Right atrium auricular region (tissue), 2 donors: ENCODE measurements around the gene TLCD3B. TPM values are rescaled to one million over a fixed set of nuclear protein-coding genes. Genes with fewer than 3 reads are reported as not detected.

Experiments used
- DNase-seq: peaks from one replicate; pipeline ENCODE4 v3.0.0-alpha.2; 2019; ENCODE audit warnings: low spot score
- H3K27ac ChIP-seq, 2 donors: fragments of 200-600 bp; sonication (generic); 1 replicate in 1 of 2; 2 replicates in 1 of 2; pipeline ENCODE4 v1.5.1; 2016 to 2019
- H3K27me3 ChIP-seq, 2 donors: fragments of 200-600 bp; sonication (generic); one replicate each; pipeline versions ENCODE4 v1.5.1 to v1.6.0; 2017 to 2019
- H3K36me3 ChIP-seq: fragments of 200-600 bp; sonication (generic); one replicate; pipeline ENCODE4 v1.5.1; 2016
- H3K4me1 ChIP-seq, 2 donors: fragments of 200-600 bp; sonication (generic); one replicate each; pipeline versions ENCODE4 v1.5.1 to v1.6.0; 2017 to 2019
- H3K4me3 ChIP-seq, 2 donors: fragments of 200-600 bp; sonication (generic); 1 replicate in 1 of 2; 2 replicates in 1 of 2; pipeline ENCODE4 v1.5.1; 2017 to 2019; ENCODE audit warnings: mild to moderate bottlenecking in 1 of 2, moderate library complexity in 1 of 2
- H3K9me3 ChIP-seq, 2 donors: fragments of 200-600 bp; sonication (generic); one replicate each; pipeline ENCODE4 v1.5.1; 2019
- CTCF ChIP-seq, 2 donors: fragments of 200-600 bp; sonication (generic); IDR thresholded peaks; one replicate each; pipeline ENCODE4 v1.5.1; 2019; ENCODE audit warnings: antibody characterized with exemption in 2 of 2
- total RNA-seq, 2 donors: library from RNA; depleted of rRNA; stranded (reverse); fragments of >200 nt; gene quantifications; one replicate each; pipeline ENCODE4 v1.1.0, GENCODE V29; 2016

TLCD3B gene
- total RNA-seq, 2 donors from 2014 or later = not detected

- Histone ChIP-seq H3K36me3 (peaks cover 86% of the 10 kb centered on the region), H3K4me3 (no peak overlapping the region), H3K27ac (no peak overlapping the region), H3K4me1 (peaks cover 0 to 8% of the 10 kb centered on the region in 2 donors), H3K27me3 (no peaks in the 10 kb centered on the region), H3K9me3 (no peaks in the 10 kb centered on the region)
- no peak for TF ChIP-seq CTCF (IDR thresholded peaks at IDR 0.05)
- no peak for DNase-seq
Measured at GRCh38 chr16:29989111-29989858, 41.8 kb downstream of the TLCD3B start.

- TF ChIP-seq CTCF (IDR thresholded peaks at IDR 0.05) = no peak
- Histone ChIP-seq H3K4me1 (peaks cover 0 to 3% of the 10 kb centered on the region in 2 donors), H3K4me3 (no peak overlapping the region), H3K27ac (no peak overlapping the region), H3K9me3 (no peaks in the 10 kb centered on the region), H3K27me3 (no peaks in the 10 kb centered on the region), H3K36me3 (peaks cover 92% of the 10 kb centered on the region)
- DNase-seq = no peak
Measured at GRCh38 chr16:29988346-29989075, 42.6 kb downstream of the TLCD3B start.

- DNase-seq = no peak
- peaks cover 0 to 3% of the 10 kb centered on the region in 2 donors for H3K4me1 ChIP-seq
- H3K4me3 ChIP-seq = no peak overlapping the region
- no peak overlapping the region for H3K27ac ChIP-seq
- H3K9me3 ChIP-seq = no peaks in the 10 kb centered on the region
- TF ChIP-seq CTCF (IDR thresholded peaks at IDR 0.05) = no peak
- H3K36me3 ChIP-seq = peaks cover 92% of the 10 kb centered on the region
- no peaks in the 10 kb centered on the region for H3K27me3 ChIP-seq
Measured at GRCh38 chr16:29987371-29988085, 43.5 kb downstream of the TLCD3B start.

GRCh38 chr16:29986931-29987330 is 44.1 kb downstream of the TLCD3B start:
- DNase-seq = no peak
- H3K4me1 ChIP-seq = no peaks in the 10 kb centered on the region
- H3K9me3 ChIP-seq = no peaks in the 10 kb centered on the region
- no peak overlapping the region for H3K27ac ChIP-seq
- no peaks in the 10 kb centered on the region for H3K27me3 ChIP-seq
- no peak overlapping the region for H3K4me3 ChIP-seq
- H3K36me3 ChIP-seq = peaks cover 95% of the 10 kb centered on the region
- no peak for TF ChIP-seq CTCF (IDR thresholded peaks at IDR 0.05)

GRCh38 chr16:29986231-29986630 is 44.8 kb downstream of the TLCD3B start:
- Histone ChIP-seq H3K27me3 (no peaks in the 10 kb centered on the region), H3K4me1 (no peaks in the 10 kb centered on the region), H3K9me3 (no peaks in the 10 kb centered on the region), H3K36me3 (peaks cover 95% of the 10 kb centered on the region), H3K4me3 (no peak overlapping the region), H3K27ac (no peak overlapping the region)
- no peak for DNase-seq
- no peak for TF ChIP-seq CTCF (IDR thresholded peaks at IDR 0.05)
